DND-41 (cell line): ENCODE measurements around the gene PPM1J.
"Not testable (repeated sequence)": the region's sequence is repeated elsewhere in the genome, so short reads cannot be mapped to it uniquely, and the experiment has no call there.

Experiments used
- ATAC-seq: fragments of 200-7000 bp; cut with Tn5 transposase; 3 replicates; pipeline ENCODE4 v1.9.1; 2021; ENCODE audit warnings: low read depth; ENCODE audit not compliant: insufficient read depth
- DNase-seq: peaks from one replicate; pipeline ENCODE4 v3.0.0-alpha.2; 2020
- H2AFZ ChIP-seq: 2 replicates; pipeline ENCODE4 v1.6.0; 2012; ENCODE audit warnings: low read depth, low read length
- H3K27ac ChIP-seq: 2 replicates; pipeline ENCODE4 v1.5.1; 2012; ENCODE audit warnings: low read length, inconsistent platforms
- H3K27me3 ChIP-seq: fragments of 200-600 bp; sonication (generic); 2 replicates; pipeline ENCODE4 v1.6.0; 2012; ENCODE audit warnings: low read length, mild to moderate bottlenecking, inconsistent platforms; ENCODE audit not compliant: insufficient read depth, poor library complexity
- H3K36me3 ChIP-seq: 2 replicates; pipeline ENCODE4 v1.5.1; 2012; ENCODE audit warnings: low read length, inconsistent platforms; ENCODE audit not compliant: insufficient read depth
- H3K4me1 ChIP-seq: 2 replicates; pipeline ENCODE4 v1.5.1; 2012; ENCODE audit warnings: mild to moderate bottlenecking, low read length; ENCODE audit not compliant: insufficient read depth
- H3K4me2 ChIP-seq: 2 replicates; pipeline ENCODE4 v1.6.0; 2012; ENCODE audit warnings: mild to moderate bottlenecking, moderate library complexity, low read length, inconsistent platforms; ENCODE audit not compliant: insufficient read depth
- H3K4me3 ChIP-seq, 2 experiments: fragments of 200-600 bp in 1 of 2; shearing (Covaris generic) in 1 of 2; 2 replicates each; pipeline ENCODE4 v1.5.1; 2012 to 2016; ENCODE audit warnings: inconsistent platforms in 2 of 2, low read length in 2 of 2, mild to moderate bottlenecking in 2 of 2, low read depth in 1 of 2, moderate library complexity in 1 of 2
- H3K79me2 ChIP-seq: 2 replicates; pipeline ENCODE4 v1.6.0; 2012; ENCODE audit warnings: low read length, inconsistent platforms; ENCODE audit not compliant: insufficient read depth
- H3K9ac ChIP-seq: 2 replicates; pipeline ENCODE4 v1.6.0; 2012; ENCODE audit warnings: low read depth, mild to moderate bottlenecking, inconsistent platforms, low read length, moderate library complexity
- H3K9me3 ChIP-seq: 2 replicates; pipeline ENCODE4 v1.5.1; 2012; ENCODE audit warnings: low read length, moderate library complexity, mild to moderate bottlenecking, inconsistent platforms; ENCODE audit not compliant: insufficient read depth, severe bottlenecking
- H4K20me1 ChIP-seq: 2 replicates; pipeline ENCODE4 v1.6.0; 2012; ENCODE audit warnings: low read length; ENCODE audit not compliant: insufficient read depth
- CTCF ChIP-seq: IDR thresholded peaks from 2 replicates; pipeline ENCODE4 v1.5.1; 2012; ENCODE audit warnings: borderline replicate concordance, low read length, moderate library complexity, mild to moderate bottlenecking; ENCODE audit not compliant: poor library complexity, severe bottlenecking; ENCODE audit errors: extremely low read depth
- EZH2 ChIP-seq: IDR thresholded peaks from 3 replicates; pipeline ENCODE4 v1.6.1; 2012; ENCODE audit warnings: borderline replicate concordance, low read depth, mild to moderate bottlenecking, moderate library complexity, low read length, inconsistent platforms; ENCODE audit not compliant: severe bottlenecking

Gene PPM1J

GRCh38 chr1:112721966-112722524 lies 6.9 kb upstream of the PPM1J start:
- Histone ChIP-seq H3K4me1 (peaks cover 8% of the 10 kb centered on the region), H3K9me3 (no peaks in the 10 kb centered on the region), H3K27me3 (peaks cover 14% of the 10 kb centered on the region), H2AFZ (no peak overlapping the region), H3K27ac (no peak overlapping the region), H3K9ac (no peak overlapping the region), H4K20me1 (0 out of 2 replicates have a peak, but pooled peaks cover 2% of the 10 kb centered on the region), H3K79me2 (no peaks in the 10 kb centered on the region), H3K36me3 (no peaks in the 10 kb centered on the region), H3K4me2 (no peak overlapping the region), H3K4me3 (no peak overlapping the region)
- no peak for TF ChIP-seq EZH2
- TF ChIP-seq CTCF = no peak
- ATAC-seq (no peak), DNase-seq (no peak)

GRCh38 chr1:112721294-112721693 lies 6.2 kb upstream of the PPM1J start:
- H3K27me3 ChIP-seq = peaks cover 14% of the 10 kb centered on the region
- not testable (repeated sequence) for DNase-seq, H2AFZ ChIP-seq, H3K9me3 ChIP-seq, H3K36me3 ChIP-seq, H3K4me2 ChIP-seq, H3K9ac ChIP-seq, H3K27ac ChIP-seq, H4K20me1 ChIP-seq, H3K79me2 ChIP-seq, ATAC-seq, H3K4me3 ChIP-seq
- peaks cover 12% of the 10 kb centered on the region for H3K4me1 ChIP-seq

- H3K4me3 ChIP-seq = no peak overlapping the region
- peaks cover 14% of the 10 kb centered on the region for H3K27me3 ChIP-seq
- ATAC-seq (no peak), DNase-seq (no peak)
- H2AFZ ChIP-seq = no peak overlapping the region; the same call in 1 of the 2 replicates
- peaks cover 2% of the 10 kb centered on the region; the same call in 1 of the 2 replicates for H4K20me1 ChIP-seq
- no peak overlapping the region for H3K9ac ChIP-seq
- no peak for TF ChIP-seq EZH2
- no peak for TF ChIP-seq CTCF
- no peaks in the 10 kb centered on the region for H3K36me3 ChIP-seq
- H3K4me2 ChIP-seq = no peak overlapping the region
- no peaks in the 10 kb centered on the region for H3K79me2 ChIP-seq
- no peak overlapping the region for H3K27ac ChIP-seq
- H3K9me3 ChIP-seq = no peaks in the 10 kb centered on the region
- peaks cover 17% of the 10 kb centered on the region for H3K4me1 ChIP-seq
These were observed 5.7 kb upstream of the PPM1J start for GRCh38 chr1:112720800-112721199.

GRCh38 chr1:112719706-112720105 lies 4.6 kb upstream of the PPM1J start:
- H3K9ac ChIP-seq = no peak overlapping the region
- no peak for DNase-seq
- H3K79me2 ChIP-seq = no peaks in the 10 kb centered on the region
- no peak overlapping the region for H3K4me2 ChIP-seq
- H3K4me1 ChIP-seq = peaks cover 25% of the 10 kb centered on the region
- H3K9me3 ChIP-seq = no peaks in the 10 kb centered on the region
- H3K36me3 ChIP-seq = no peaks in the 10 kb centered on the region
- peaks cover 2% of the 10 kb centered on the region; the same call in 1 of the 2 replicates for H4K20me1 ChIP-seq
- no peak overlapping the region for H3K4me3 ChIP-seq
- TF ChIP-seq EZH2 (no peak), CTCF (no peak)
- H2AFZ ChIP-seq = no peak overlapping the region
- H3K27me3 ChIP-seq = peaks cover 14% of the 10 kb centered on the region
- ATAC-seq = no peak
- H3K27ac ChIP-seq = no peak overlapping the region
